Mesenteric fat pad (tissue), 1 donor: ENCODE measurements around the gene ARHGAP10. TPM values are rescaled to one million over a fixed set of nuclear protein-coding genes. Genes with fewer than 3 reads are reported as not detected.

Experiments used
- DNase-seq: peaks from one replicate; pipeline ENCODE4 v3.0.0-alpha.2; 2020; ENCODE audit warnings: low spot score
- total RNA-seq: library from RNA; stranded (reverse); fragmentation: NEBNext Ultra II Directional; extraction: Animal tissue kit (Norgen Biotek cat#: 25700); gene quantifications from one replicate; pipeline ENCODE4 v1.2.1, GENCODE V29; 2021
- donor health status: DM: yes; HTN: yes; CAD: no.

Gene ARHGAP10
- total RNA-seq, 1 donor from 2014 or later, result 43.4 TPM

GRCh38 chr4:147824316-147824715 lies 92.4 kb downstream of the ARHGAP10 start:
- no peak for DNase-seq

DNA sequence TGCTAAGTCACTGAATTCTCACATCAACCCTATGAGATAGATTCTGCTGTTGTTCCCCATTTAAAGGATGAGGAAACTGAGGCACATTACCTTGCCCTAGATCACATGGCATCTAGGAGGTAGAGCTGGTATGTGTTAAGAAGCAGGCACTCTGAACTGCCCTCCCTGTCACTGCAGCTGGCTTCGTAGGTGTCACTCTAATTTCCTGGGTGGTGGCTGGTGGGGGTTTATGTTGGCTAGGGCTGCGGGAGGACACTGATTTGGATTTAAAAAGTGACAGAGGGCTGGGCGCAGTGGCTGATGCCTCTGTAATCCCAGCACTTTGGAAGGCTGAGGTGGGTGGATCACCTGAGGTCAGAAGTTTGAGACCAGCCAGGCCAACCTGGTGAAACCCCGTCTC lies 93.0 kb downstream of the ARHGAP10 start:
- no peak for DNase-seq

- DNase-seq, result no peak
Observed at GRCh38 chr4:147825451-147826287, 93.8 kb downstream of the ARHGAP10 start.

DNA sequence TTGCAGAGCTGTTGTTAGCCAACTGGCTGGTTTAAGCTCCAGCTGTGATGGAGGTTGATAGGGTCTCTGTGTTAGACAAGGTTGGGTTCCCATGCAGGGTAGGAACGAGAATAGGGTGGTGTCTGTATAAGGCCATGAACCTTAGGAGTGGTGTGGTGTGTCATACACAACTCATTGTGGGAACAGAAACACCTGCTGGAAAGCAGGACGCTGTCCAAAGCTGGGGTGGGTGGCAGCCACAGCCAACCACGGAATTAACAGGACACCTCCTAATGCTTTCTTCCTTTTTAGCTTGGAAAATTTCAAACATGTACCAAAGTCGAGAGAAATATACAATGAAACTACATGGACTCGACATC lies 94.4 kb downstream of the ARHGAP10 start:
- DNase-seq, result no peak

DNA sequence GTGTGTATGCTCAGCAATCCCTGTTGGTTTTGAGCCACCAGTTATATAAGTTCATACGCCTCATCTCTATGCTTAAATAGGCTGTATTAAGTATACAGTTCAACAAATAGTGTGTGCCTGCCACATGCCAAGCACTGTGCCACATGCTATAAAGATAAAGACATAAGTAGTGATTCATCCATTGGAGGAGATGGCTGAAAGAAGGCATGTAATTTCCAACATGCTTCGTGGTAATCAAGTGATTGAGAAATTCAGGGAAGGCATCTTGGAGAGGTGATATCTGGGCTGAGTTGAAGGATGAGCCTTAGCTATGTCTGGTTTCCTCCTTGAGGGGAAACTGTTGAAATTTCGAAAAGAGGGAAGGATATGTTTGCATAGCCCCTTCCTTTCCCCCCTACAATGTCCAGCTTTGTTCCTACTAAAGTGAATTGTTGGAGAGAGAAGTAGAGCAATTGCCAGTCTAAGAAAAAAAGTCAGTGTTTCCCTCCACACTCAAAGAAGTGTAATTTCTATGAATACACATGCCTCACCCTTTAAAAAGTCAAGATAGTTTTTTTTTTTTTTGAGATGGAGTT lies 96.5 kb downstream of the ARHGAP10 start:
- DNase-seq, result no peak

DNA sequence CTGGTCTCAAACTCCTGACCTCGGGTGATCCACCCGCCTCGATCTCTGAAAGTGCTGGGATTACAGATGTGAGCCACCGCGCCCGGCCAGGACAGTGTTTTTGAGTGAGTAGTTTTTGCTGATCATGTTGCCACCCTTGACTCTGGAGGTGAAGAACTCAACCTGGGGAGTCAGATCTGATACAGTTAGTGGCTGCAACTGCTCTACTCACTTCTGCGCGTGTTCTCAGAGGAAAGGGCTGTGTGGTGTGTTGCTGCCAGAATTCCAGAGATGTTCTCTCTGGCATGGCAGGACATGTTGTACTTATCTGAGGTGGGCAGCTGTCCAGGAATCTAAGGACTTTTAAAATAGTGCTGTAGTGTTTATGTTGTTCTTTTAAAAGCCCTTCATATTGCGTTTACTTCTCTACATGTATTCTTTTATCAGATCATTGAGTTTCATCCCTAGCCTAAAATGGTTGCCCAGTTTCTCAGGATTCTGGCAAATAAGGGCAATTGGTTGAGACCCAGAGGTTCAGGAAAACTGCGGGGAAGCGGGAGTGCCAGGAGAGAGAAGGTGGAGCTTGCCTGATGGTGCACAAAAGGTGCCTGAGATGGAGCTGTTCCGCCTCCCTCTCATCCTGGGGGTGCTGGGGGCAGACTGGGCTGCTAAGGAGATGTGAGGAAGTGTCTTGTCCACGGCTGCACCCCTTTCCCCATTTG lies 97.7 kb downstream of the ARHGAP10 start:
- no peak for DNase-seq

DNA sequence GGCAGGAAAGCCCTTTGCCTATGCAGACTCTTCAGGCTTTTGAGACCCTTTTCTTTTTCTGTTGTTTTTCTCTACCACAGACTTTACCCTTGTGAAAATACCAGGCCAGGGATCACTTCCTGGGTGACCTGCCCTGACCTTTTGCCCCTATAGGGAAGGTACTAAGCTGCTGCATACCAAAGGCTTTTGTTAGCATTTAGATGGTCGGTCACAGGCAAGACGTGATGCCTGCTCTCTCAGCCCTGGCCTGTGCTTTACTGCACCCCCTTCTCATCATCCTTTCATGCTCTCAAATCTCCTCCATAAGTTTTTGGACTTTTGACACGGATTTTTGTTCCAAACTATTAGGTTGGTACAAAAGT lies 98.2 kb downstream of the ARHGAP10 start:
- DNase-seq, result no peak

DNA sequence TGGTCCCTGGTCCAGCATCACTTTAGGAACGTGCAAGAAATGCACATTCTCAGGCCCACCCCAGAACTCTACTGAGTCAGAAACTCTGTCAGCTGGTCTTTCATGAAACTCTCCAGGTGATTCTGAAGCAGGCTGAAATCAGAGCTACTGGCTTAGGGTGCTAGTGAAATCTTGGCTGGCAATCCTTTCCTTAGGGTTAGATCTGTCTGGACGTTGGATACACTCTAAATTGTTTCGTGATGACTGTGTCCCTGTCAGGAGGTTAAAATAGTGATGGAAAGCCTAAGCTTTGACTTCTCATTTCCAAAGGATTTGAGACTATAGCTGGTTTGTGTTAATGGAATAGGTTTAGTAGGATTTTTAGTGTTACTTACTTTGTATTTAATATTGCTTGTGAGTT lies 99.1 kb downstream of the ARHGAP10 start:
- DNase-seq, result no peak

DNA sequence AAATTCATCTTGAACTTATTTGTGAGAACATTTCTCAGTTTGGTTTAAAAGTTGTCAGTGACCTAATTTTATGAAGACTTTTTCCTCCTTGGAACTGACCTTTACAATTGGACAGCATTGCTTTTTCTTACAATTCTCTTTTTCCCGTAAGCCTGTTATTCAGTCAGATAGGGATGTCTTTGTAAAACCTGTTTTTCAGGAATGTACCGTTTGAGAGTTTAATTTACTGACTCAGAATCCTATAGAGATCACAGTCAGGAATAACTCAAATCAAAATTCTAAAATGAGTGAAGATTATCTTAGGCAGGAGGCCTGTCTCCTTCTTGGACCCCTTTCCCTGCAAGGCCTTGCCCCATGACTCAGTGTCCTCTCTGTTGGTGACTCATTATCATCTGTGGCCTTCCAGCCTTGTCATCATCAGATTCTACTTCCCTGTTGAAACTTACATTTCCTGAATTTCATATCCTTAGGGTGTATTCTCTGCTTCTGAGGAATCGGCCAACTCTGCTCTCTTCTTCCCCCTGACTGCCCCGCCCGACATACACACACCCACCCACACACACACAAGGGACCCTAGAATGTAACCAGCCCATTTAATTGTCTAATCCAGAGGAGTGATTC lies 99.8 kb downstream of the ARHGAP10 start:
- no peak for DNase-seq

- DNase-seq, result no peak
Observed at GRCh38 chr4:147833254-147833653, 101.4 kb downstream of the ARHGAP10 start.

- no peak for DNase-seq
Observed at GRCh38 chr4:147833741-147834140, 101.9 kb downstream of the ARHGAP10 start.

DNA sequence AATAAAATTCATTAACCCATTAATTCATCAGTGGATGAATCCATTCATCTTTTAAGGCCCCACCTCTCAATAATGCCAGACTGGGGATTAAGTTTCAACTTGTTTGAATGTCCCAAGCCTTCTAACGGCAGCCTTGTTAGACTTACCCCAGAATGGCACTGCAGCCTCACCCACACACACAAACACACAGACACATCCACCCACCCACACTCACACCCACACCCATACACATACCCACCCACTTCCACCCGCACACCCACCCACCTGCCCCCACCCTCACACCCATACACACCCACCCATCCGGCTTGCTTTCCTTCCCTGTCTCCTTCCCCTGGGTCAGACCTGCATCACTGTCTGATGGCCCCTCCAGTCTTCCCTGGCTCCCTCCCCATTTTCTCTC lies 102.6 kb downstream of the ARHGAP10 start:
- DNase-seq, result no peak

GRCh38 chr4:147836807-147837206 lies 104.9 kb downstream of the ARHGAP10 start:
- no peak for DNase-seq

GRCh38 chr4:147837435-147837834 lies 105.5 kb downstream of the ARHGAP10 start:
- no peak for DNase-seq

- DNase-seq, result no peak
Observed at GRCh38 chr4:147837854-147838253, 106.0 kb downstream of the ARHGAP10 start.

DNA sequence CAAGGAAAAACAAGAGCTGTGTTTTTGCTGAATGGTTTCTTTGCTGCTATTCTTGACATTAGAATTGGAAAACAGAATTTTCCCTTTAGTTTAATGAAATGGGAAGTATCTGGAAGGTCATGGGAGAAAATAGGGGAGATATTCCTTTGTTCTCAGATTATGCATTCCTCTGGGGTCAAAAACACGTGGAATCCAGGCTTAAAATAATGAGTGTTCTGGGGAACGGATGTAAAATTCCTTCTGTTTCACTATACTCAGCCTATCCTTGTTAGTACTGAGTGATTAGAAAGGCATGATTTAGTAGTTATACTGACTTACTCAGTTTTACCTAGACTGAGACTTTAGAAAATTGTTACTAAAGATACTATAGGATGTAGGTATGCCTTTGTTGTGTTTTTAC lies 107.3 kb downstream of the ARHGAP10 start:
- DNase-seq, result no peak

- no peak for DNase-seq
Observed at GRCh38 chr4:147839663-147840062, 107.8 kb downstream of the ARHGAP10 start.

DNA sequence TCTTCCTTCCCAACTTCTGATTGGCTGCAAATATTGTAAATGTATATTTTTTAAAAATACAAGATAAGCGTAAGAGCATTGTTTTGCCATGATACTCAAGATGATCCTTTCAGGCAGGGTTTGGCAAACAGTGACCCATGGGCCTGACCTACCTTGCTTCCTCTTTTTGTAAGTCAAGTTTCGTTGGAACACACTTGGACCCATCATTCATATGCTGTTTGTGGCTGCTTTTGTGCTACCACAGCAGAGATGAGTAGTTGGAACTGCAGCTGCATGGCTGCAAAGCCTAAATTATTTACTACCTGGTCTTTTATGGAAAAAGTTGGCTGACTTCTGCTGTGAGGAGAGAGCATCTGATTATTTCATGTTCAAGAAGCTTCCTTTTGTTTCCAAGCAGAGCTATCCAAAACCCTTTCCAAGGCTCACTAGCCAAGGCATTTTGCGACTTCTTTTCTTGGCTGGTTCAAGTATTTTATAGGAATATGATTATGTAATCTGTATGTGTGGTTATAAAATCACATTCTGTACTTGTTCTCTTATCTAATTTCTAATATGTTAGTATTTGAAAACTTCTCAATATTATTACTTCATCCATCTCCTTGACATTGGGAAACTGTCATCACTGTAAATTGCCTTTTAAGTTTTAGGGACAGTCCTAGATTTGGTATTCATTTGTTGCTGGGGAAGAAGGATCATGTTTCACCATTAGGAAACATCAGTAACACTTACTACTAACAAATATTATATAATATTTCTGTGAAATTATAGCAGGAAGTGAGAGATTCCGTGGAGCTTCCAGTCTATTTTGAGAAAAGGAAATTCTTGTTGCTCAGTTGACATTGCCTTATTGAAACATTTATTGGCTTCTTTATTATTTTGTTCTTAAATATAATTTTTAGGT lies 109.2 kb downstream of the ARHGAP10 start:
- no peak for DNase-seq

DNA sequence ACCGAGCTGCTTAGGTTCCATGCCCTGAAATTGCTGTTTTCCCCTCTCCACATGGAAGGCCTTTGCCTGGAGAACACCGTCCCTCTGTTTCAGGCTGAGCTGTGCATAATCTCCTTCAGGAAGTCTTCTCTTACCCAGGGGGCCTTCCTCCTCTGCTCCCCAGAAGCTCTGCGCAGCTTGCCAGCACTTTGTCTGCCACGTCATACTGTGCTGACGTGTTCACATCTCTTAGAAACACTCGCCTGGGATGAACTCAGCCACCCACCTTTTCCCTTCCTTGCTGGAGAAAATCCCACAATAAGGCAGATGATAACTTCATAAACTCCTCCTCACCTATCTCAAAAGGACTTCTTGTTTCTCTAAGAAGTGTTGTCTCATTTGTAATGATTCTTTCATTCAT lies 110.7 kb downstream of the ARHGAP10 start:
- DNase-seq, result no peak

DNA sequence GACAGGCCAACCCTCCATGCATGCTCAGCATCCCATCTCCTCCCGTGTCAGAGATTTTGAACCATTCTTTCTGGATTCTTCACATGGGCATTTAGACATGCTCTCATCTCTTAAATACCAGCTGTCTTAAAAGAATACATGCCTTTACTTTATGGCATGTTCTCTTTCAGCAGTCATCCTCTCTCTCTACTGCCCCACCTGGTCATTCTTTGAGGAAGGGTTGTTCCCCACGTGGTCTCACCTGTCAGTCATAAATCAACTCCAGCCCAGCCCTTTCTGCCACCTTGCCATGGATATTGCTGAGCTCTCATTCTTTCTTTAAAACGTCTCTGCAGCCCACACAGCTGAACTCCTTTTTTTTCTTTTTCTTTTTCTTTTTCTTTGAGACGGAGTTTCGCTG lies 111.3 kb downstream of the ARHGAP10 start:
- DNase-seq, result no peak

- no peak for DNase-seq
Observed at GRCh38 chr4:147844781-147845180, 112.9 kb downstream of the ARHGAP10 start.
